NB4 (cell line): ENCODE results near the gene ARID4A.

Experiments
- POLR2A ChIP-seq: IDR thresholded peaks from 2 replicates; pipeline ENCODE4 v1.6.1; 2011; ENCODE audit warnings: mild to moderate bottlenecking; ENCODE audit not compliant: insufficient read length; ENCODE audit errors: extremely low read depth
- TF ChIP-seq, protein P1 (sequence below): IDR thresholded peaks from one replicate; pipeline ENCODE4 v1.5.1; 2012; ENCODE audit warnings: low read depth, low read length
- TF ChIP-seq, protein P2 (sequence below): IDR thresholded peaks from 2 replicates; pipeline ENCODE4 v1.6.1; 2011; ENCODE audit warnings: low read depth, low read length

DNA sequence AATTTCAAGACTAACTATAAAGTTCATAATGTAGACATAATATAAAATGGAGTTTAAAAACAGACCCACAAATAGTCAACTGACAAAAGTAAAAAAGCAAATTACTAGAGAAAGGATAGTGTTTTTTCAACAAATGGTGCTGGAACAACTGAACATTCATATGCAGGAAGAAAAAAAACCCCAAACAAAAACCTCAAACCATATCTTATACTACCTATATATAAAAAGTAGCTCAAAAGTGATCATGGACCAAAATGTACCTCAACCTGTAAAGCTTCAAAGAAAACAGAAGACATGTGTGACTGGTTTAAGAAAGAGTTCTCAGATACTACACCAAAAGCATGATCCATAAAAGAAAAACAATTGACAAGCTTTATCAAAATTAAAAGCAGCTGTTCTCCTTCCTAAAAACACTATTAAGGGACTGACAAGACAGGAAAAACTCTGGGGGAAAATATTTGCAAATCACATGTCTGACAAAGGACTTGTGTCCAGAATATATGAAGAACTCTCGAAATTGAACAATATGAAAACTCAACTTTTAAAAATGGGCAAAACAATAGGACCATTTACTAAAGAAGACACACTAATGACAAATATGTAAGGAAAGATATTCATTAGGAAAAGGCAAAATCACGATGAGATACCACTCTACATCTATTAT lies 22.7 kb upstream of the ARID4A start:
- TF ChIP-seq, protein P1, sequence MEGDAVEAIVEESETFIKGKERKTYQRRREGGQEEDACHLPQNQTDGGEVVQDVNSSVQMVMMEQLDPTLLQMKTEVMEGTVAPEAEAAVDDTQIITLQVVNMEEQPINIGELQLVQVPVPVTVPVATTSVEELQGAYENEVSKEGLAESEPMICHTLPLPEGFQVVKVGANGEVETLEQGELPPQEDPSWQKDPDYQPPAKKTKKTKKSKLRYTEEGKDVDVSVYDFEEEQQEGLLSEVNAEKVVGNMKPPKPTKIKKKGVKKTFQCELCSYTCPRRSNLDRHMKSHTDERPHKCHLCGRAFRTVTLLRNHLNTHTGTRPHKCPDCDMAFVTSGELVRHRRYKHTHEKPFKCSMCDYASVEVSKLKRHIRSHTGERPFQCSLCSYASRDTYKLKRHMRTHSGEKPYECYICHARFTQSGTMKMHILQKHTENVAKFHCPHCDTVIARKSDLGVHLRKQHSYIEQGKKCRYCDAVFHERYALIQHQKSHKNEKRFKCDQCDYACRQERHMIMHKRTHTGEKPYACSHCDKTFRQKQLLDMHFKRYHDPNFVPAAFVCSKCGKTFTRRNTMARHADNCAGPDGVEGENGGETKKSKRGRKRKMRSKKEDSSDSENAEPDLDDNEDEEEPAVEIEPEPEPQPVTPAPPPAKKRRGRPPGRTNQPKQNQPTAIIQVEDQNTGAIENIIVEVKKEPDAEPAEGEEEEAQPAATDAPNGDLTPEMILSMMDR = no peak
- TF ChIP-seq, protein P2, sequence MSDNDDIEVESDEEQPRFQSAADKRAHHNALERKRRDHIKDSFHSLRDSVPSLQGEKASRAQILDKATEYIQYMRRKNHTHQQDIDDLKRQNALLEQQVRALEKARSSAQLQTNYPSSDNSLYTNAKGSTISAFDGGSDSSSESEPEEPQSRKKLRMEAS = no peak
- no peak for TF ChIP-seq POLR2A
